Articular chondrocyte of knee joint (primary cell): Measurements from ENCODE around the gene FOXF1. TPM values are rescaled to one million over a fixed set of nuclear protein-coding genes. Genes with fewer than 3 reads are reported as not detected.

Experiments
- total RNA-seq: library from RNA; depleted of rRNA; stranded (reverse); fragments of >200 nt; gene quantifications from 2 replicates; pipeline ENCODE4 v1.2.3, GENCODE V29; 2012

Gene FOXF1
- under 0.01 and 0.13 TPM in 2 replicates for total RNA-seq

GRCh38 chr16:86510465-86511261 lies at the start of gene FOXF1:
TSS of gene FOXF1 (plus strand) at chr16:86510527. CDS start at chr16:86510570, 43 bp downstream.

GRCh38 chr16:86554917-86555703 lies 44.8 kb downstream of the FOXF1 start, which contains the start of gene MTHFSD:
TSS of gene MTHFSD (minus strand) at chr16:86555235. CDS start at chr16:86555184, 51 bp downstream.

Other genes with a start within 250 kb of the FOXF1 start
- gene MTHFSD, start 44.7 kb downstream of the FOXF1 start, total RNA-seq: 15.9 and 17.7 TPM in 2 replicates
- 1.6 and 2.7 TPM in 2 replicates for gene FOXC2, start 56.3 kb downstream of the FOXF1 start, total RNA-seq
- gene FOXL1, start 68.0 kb downstream of the FOXF1 start, total RNA-seq: 2.2 and 2.3 TPM in 2 replicates